GM21619 (cell line): ENCODE measurements around the gene BTBD19.
A peak's percentile ranks its signal among the peaks of the same experiment; 100 is the strongest.
"Not testable (repeated sequence)": the region's sequence is repeated elsewhere in the genome, so short reads cannot be mapped to it uniquely, and the experiment has no call there.

Experiments
- ATAC-seq: cut with Tn5 transposase; IDR thresholded peaks from one replicate; pipeline ENCODE4 v1.9.1; 2021; ENCODE audit not compliant: unreplicated experiment

Gene BTBD19

DNA sequence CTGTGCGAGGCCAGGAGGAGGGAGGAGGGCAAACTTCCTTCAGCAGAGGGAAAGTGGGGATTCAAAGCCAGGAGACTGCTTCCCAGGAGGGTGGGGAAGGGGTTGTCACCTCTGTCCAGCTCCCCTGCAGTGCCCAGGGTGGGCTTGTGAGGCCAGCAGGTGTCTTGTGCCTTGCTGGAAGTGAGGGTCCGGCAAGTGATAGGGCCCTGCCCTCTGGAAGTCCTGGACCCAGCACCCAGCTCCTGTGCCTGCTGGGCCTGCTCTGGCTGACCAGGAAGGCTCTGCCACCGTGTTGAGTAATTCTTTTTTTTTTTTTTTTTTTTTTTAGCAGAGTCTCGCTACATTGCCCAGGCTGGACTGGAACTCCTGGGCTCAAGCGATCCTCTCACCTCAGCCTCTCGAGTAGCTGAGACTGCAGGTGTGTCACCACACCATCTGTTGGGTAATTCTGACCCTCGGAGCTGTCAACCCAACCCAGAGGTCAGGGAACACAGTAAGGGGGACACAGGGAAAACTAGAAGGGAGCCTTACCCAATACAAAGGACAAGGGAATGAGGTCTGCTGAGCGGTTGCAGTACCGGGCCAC is 21.4 kb upstream of the BTBD19 start:
- no peak for ATAC-seq

- ATAC-seq = no peak
Measured at GRCh38 chr1:44787506-44787905, 20.8 kb upstream of the BTBD19 start.

GRCh38 chr1:44788120-44788860 is 20.0 kb upstream of the BTBD19 start, which contains the start of gene BEST4:
TSS of gene BEST4 (minus strand) at chr1:44788170. CDS start at chr1:44787705, 465 bp downstream.
- ATAC-seq = no peak

- ATAC-seq = no peak
Measured at GRCh38 chr1:44790968-44791801, 17.1 kb upstream of the BTBD19 start.

DNA sequence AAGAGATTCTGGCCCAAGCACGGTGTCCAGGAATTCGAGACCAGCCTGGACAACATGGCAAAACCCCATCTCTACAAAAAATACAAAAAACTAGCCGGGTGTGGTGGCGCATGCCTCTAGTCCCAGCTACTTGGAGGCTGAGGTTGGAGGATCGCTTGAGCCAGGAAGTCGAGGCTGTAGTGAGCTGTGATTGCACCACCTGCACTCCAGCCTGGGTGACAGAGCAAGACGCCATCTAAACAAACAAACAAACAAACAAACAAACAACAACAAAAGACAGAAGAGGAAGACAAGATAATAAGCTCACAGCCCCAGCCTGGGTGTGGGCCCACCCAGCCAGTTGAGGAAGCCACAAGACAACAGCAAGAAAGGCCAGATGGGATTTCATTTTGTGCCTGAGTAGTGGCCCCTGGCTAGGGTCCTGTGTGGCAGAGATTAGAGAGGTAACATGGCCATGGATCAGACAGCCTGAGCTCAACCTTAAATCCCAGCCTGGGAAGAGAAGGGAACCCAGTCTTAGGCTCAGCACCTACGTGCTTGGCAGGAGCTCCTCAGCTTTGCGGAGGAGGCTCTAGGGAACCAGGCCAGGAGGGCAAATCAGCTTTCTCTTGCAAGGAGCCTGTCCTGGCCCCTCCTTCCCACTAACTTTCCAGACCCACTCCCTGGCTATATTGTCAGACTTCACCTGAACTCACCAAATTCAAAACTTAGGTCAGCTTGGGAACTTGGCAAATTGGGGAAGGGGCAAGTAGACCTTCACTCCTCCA is 15.4 kb upstream of the BTBD19 start:
- ATAC-seq = no peak

DNA sequence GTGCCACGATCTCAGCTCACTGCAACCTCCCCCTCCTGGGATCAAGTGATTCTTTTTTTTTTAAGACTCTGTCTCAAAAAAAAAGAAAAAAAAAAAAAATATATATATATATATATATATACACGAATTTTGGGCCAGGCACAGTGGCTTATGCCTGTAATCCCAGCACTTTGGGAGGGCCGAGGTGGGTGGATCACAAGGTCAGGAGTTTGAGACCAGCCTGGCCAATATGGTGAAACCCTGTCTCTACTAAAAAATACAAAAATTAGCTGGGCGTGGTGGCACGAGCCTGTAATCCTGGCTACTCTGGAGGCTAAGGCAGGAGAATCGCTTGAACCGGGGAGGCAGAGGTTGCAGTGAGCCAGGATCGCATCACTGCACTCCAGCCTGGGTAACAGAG is 10.4 kb upstream of the BTBD19 start:
- ATAC-seq = not testable (repeated sequence)

GRCh38 chr1:44798481-44799365 is 9.6 kb upstream of the BTBD19 start:
- ATAC-seq = no peak

DNA sequence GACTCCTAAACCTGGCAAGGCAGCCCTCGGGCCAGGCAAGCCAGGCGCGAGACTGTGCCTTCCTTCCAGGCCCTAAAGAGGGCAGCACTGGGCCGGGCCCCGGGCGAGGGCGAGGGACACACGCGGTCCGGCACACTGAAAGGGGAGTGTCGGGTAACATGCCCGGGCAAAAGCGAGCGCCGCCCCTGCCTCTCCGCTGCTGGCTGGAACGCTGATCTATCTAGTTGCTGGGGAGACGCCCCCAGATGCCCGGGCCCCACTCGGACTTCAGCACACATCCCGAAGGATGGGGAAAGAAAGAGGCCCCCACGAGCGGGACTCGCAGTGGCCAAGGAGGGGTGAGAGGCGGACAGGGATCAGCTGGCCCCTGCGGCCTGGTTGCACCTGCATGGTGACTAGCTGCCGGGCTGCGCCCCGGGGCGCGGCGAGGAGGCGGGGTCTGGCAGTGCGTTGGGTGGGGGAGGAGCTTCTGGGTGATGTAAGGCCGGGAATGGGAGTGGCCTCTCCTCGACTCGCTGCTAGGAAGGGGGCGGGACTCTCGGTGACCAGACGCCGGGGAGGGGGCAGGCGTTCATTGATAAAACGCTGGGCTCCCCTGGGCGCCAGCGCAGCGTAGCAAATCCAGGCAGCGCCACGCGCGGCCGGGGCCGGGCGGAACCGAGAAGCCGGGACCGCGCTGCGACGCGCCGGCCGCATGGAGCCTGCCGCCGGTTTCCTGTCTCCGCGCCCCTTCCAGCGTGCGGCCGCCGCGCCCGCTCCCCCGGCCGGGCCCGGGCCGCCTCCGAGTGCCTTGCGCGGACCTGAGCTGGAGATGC is 8.3 kb upstream of the BTBD19 start, which contains the start of gene PLK3:
PLK3 (plus strand) TSS at position 608 of the 815 bp plus-strand sequence; CDS start at position 695, 87 bp downstream.
- peak; percentile 80 for ATAC-seq

- ATAC-seq = no peak
Measured at GRCh38 chr1:44801491-44802305, 6.6 kb upstream of the BTBD19 start.

DNA sequence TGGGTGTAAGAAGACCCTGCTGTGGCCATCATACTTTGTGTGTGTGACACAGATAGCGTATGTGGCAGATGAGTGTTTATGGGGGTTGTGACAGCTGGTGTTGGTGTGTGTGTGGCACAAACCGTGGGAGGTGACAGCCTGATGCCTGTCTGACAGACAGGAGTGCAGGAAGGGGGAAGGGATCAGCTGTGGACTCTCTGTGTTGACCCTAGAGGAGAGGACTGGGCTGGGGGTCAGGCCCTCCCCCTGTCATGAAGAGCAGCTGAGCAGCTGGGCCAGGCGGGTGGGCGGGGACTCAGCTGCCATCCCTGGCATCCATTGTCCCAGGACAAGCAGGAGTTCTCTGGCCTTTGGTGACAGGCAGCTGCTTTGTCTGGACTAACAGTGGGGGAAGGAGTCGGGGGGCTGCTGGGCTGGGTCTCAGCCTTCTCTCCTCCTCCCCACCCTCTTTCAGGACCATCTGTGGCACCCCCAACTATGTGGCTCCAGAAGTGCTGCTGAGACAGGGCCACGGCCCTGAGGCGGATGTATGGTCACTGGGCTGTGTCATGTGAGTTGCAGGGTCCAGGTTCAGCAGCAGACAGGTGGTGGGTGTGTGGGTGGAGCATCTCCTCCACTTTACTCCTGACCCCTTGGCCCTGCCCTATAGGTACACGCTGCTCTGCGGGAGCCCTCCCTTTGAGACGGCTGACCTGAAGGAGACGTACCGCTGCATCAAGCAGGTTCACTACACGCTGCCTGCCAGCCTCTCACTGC is 5.8 kb upstream of the BTBD19 start:
- ATAC-seq = no peak

DNA sequence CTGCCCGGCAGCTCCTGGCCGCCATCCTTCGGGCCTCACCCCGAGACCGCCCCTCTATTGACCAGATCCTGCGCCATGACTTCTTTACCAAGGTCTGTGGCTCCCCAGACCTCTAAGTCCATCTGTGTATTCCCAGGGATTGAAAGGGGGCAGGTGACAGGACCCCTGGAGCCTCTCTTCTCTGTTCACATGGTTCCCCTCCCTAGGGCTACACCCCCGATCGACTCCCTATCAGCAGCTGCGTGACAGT is 5.3 kb upstream of the BTBD19 start:
- ATAC-seq = no peak

- no peak for ATAC-seq
Measured at GRCh38 chr1:44803312-44804095, 4.8 kb upstream of the BTBD19 start.

DNA sequence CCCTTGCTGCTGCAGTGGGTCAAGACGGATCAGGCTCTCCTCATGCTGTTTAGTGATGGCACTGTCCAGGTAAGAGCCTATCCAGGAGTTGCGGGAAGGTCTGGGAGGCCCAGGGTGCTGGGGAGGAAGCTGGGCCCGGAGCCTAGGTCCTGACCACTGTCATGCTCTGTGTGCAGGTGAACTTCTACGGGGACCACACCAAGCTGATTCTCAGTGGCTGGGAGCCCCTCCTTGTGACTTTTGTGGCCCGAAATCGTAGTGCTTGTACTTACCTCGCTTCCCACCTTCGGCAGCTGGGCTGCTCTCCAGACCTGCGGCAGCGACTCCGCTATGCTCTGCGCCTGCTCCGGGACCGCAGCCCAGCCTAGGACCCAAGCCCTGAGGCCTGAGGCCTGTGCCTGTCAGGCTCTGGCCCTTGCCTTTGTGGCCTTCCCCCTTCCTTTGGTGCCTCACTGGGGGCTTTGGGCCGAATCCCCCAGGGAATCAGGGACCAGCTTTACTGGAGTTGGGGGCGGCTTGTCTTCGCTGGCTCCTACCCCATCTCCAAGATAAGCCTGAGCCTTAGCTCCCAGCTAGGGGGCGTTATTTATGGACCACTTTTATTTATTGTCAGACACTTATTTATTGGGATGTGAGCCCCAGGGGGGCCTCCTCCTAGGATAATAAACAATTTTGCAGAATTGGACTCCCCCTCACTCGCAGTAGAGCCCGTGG is 2.9 kb upstream of the BTBD19 start:
- no peak for ATAC-seq

- ATAC-seq = no peak
Measured at GRCh38 chr1:44806025-44806703, 2.2 kb upstream of the BTBD19 start.

GRCh38 chr1:44806704-44807363 is 1.5 kb upstream of the BTBD19 start, which contains the start of gene DYNLT4:
TSS of gene DYNLT4 (minus strand) at chr1:44807351. CDS start at chr1:44806668, 683 bp downstream.
- no peak for ATAC-seq
